IPS-NIHi11 (cell line): Measurements from ENCODE around the gene ST7.

Source experiments
- DNase-seq: peaks from one replicate; pipeline ENCODE4 v3.0.0; 2012; ENCODE audit warnings: mixed read lengths, low spot score

Gene ST7

GRCh38 chr7:117068511-117069145 lies 115.3 kb downstream of the ST7 start:
- DNase-seq, result no peak

- no peak for DNase-seq
These were observed 116.1 kb downstream of the ST7 start for GRCh38 chr7:117069379-117069778.

GRCh38 chr7:117071551-117071950 lies 118.2 kb downstream of the ST7 start:
- no peak for DNase-seq

- no peak for DNase-seq
These were observed 119.4 kb downstream of the ST7 start for GRCh38 chr7:117072620-117073118.

GRCh38 chr7:117074378-117074777 lies 121.1 kb downstream of the ST7 start:
- no peak for DNase-seq

GRCh38 chr7:117075934-117076333 lies 122.6 kb downstream of the ST7 start:
- no peak for DNase-seq

- DNase-seq, result no peak
These were observed 123.2 kb downstream of the ST7 start for GRCh38 chr7:117076426-117076943.

- no peak for DNase-seq
These were observed 124.4 kb downstream of the ST7 start for GRCh38 chr7:117077658-117078057.

- no peak for DNase-seq
These were observed 129.3 kb downstream of the ST7 start for GRCh38 chr7:117082647-117083046.

- no peak for DNase-seq
These were observed 130.3 kb downstream of the ST7 start for GRCh38 chr7:117083648-117084047.

- no peak for DNase-seq
These were observed 131.0 kb downstream of the ST7 start for GRCh38 chr7:117084286-117084685.

- DNase-seq, result no peak
These were observed 132.0 kb downstream of the ST7 start for GRCh38 chr7:117085275-117085674.

- no peak for DNase-seq
These were observed 132.6 kb downstream of the ST7 start for GRCh38 chr7:117085769-117086463.

- DNase-seq, result no peak
These were observed 133.5 kb downstream of the ST7 start for GRCh38 chr7:117086788-117087187.

- DNase-seq, result no peak
These were observed 134.5 kb downstream of the ST7 start for GRCh38 chr7:117087639-117088396.

- no peak for DNase-seq
These were observed 135.4 kb downstream of the ST7 start for GRCh38 chr7:117088623-117089194.

GRCh38 chr7:117090791-117091190 lies 137.5 kb downstream of the ST7 start:
- no peak for DNase-seq

- DNase-seq, result no peak
These were observed 138.4 kb downstream of the ST7 start for GRCh38 chr7:117091721-117092120.

GRCh38 chr7:117092785-117093184 lies 139.5 kb downstream of the ST7 start:
- DNase-seq, result no peak

GRCh38 chr7:117094457-117094856 lies 141.2 kb downstream of the ST7 start:
- no peak for DNase-seq

- DNase-seq, result no peak
These were observed 141.8 kb downstream of the ST7 start for GRCh38 chr7:117095055-117095454.

- no peak for DNase-seq
These were observed 143.0 kb downstream of the ST7 start for GRCh38 chr7:117096330-117096729.
